GM13977 (cell line): ENCODE measurements around the gene DHX30.

Source experiments
- DNase-seq: peaks from one replicate; pipeline ENCODE4 v3.0.0; 2012; ENCODE audit warnings: low spot score
- CTCF ChIP-seq: IDR thresholded peaks from 2 replicates; pipeline ENCODE4 v1.5.1; 2012; ENCODE audit warnings: mild to moderate bottlenecking, control low read depth; ENCODE audit not compliant: insufficient read depth; ENCODE audit errors: extremely low read depth, missing control alignments
- in situ Hi-C: fragments of 300-500 bp; cut with MboI; formaldehyde crosslinking; loops from one replicate; pipeline ENCODE4 v1.12.0; 2022; ENCODE audit warnings: low sequenced_read_pairs, low pct_unique_long_range_greater_than_20kb, mixed read lengths, inconsistent platforms; ENCODE audit not compliant: unreplicated experiment

DHX30 gene

DNA sequence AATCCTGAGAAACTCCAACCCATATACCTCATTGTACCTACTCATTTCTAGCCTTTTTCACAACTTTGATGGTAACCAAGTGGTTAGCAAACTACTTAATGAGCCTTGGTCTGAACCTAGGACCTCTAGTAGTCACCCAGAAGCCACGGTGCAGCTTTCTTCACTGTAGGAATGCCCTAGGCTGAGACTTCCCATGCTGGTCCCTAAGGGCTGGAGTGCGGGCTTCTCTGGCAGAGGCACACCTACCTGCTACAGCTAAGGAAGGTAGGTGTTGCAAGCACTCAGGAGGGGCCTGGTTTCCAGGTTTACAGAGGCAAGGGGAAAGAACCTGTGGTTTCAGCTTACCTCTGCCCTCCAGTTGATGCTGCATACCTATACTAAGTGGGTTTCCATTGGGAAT lies 65.4 kb downstream of the DHX30 start:
- in situ Hi-C loops = no loop called here
- no peak for TF ChIP-seq CTCF
- no peak for DNase-seq

- no peak for TF ChIP-seq CTCF
- in situ Hi-C loops = no loop called here
- DNase-seq = no peak
Measured at GRCh38 chr3:47870156-47870555, 67.2 kb downstream of the DHX30 start.

GRCh38 chr3:47870702-47871260 lies 67.8 kb downstream of the DHX30 start:
- no peak for TF ChIP-seq CTCF
- no peak for DNase-seq
- in situ Hi-C loops = no loop called here

DNA sequence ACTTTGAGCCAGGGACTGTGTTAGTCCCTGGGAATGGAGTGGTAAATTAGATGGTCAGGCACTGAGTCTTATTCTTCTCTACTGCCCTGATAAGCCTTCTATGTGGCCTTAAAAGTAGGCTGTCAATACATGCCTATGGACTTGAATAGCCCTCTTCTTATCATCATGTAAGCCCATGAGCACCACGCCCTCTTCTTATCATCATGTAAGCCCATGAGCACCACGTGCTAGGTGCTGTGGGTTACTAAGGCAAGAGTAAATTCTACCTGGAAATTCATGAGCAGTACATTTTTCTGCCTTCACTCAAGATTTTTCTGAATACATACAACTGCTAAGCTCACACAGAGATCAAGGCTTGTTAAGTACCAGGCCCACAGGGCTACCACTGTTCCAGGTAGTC lies 68.5 kb downstream of the DHX30 start:
- no peak for TF ChIP-seq CTCF
- in situ Hi-C loops = no loop called here

GRCh38 chr3:47872916-47873315 lies 70.0 kb downstream of the DHX30 start:
- in situ Hi-C loops = no loop called here
- DNase-seq = no peak
- TF ChIP-seq CTCF = no peak

More for the DNA sequence above, 68.5 kb downstream of the DHX30 start:
- DNase-seq = no peak

DNA sequence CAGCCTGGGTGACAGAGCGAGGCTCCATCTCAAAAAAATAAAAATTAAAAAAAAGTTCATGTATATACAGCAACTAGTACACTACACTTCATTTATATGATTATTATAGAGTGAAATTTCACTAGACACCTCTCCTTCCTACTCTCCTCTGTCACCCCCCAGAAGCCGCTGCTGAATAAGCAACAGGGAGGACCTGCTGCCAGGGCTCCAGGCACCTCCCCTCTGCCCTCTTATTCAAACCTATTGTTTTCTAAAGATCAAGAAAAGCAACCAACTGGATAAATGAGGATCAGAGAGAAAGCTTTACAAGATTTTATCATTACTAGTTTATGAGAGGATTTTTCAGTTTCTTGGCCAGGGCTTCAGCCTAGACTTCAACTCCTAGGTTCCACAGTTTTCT lies 71.5 kb downstream of the DHX30 start:
- in situ Hi-C loops = no loop called here
- TF ChIP-seq CTCF = no peak
- no peak for DNase-seq

DNA sequence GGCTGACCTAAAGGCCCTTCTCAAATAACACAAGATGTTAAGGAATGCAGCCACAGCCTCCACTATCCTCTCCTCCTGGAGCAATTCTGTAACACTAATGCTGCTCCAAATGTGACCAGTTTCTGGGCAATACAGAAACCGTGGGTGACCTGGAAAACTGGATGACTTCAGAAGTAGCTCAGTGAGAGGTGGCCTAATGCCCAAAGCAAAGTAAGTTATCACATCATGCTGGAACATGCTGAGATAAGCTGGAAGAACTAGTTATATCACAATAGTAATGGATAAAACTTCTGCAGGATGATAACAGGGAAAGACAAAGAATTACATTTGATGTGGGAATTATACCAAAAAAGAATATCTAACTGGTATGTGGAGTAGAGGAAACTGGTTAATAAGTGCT lies 72.0 kb downstream of the DHX30 start:
- in situ Hi-C loops = no loop called here
- no peak for TF ChIP-seq CTCF
- DNase-seq = no peak
